Mesendoderm (in vitro differentiated cells): ENCODE data around the gene LMCD1.

Source experiments
- DNase-seq: peaks from one replicate; pipeline ENCODE4 v3.0.0; 2013
- H2AK5ac ChIP-seq: 2 replicates; pipeline ENCODE4 v1.6.1; 2013; ENCODE audit warnings: low read length, inconsistent platforms
- H2BK120ac ChIP-seq: 2 replicates; pipeline ENCODE4 v1.6.1; 2013; ENCODE audit warnings: low read depth, mild to moderate bottlenecking, low read length, moderate library complexity, mixed read lengths
- H2BK15ac ChIP-seq: replicated peaks from 2 replicates; pipeline ENCODE4 v1.6.1; 2013; ENCODE audit warnings: low read depth, mild to moderate bottlenecking, moderate library complexity
- H2BK5ac ChIP-seq: 2 replicates; pipeline ENCODE4 v1.6.1; 2013; ENCODE audit warnings: low read length, inconsistent platforms
- H3K18ac ChIP-seq: 2 replicates; pipeline ENCODE4 v1.6.1; 2013; ENCODE audit warnings: mild to moderate bottlenecking, low read length, mixed read lengths
- H3K23ac ChIP-seq: one replicate; pipeline ENCODE4 v1.6.1; 2013; ENCODE audit warnings: low read length
- H3K27ac ChIP-seq: 2 replicates; pipeline ENCODE4 v1.5.1; 2013; ENCODE audit warnings: low read depth, mild to moderate bottlenecking, inconsistent platforms, low read length, moderate library complexity
- H3K27me3 ChIP-seq: 2 replicates; pipeline ENCODE4 v1.6.1; 2013; ENCODE audit warnings: low read length, control low read depth, mild to moderate bottlenecking, inconsistent platforms; ENCODE audit not compliant: insufficient read depth, poor library complexity
- H3K36me3 ChIP-seq: 2 replicates; pipeline ENCODE4 v1.6.1; 2013; ENCODE audit warnings: low read length, inconsistent platforms; ENCODE audit not compliant: control insufficient read depth, insufficient read depth
- H3K4ac ChIP-seq: one replicate; pipeline ENCODE4 v1.6.1; 2013; ENCODE audit warnings: low read depth, mild to moderate bottlenecking, low read length, moderate library complexity
- H3K4me1 ChIP-seq: 2 replicates; pipeline ENCODE4 v1.6.1; 2013; ENCODE audit warnings: low read depth, low read length, inconsistent platforms; ENCODE audit not compliant: control insufficient read depth
- H3K4me2 ChIP-seq: 2 replicates; pipeline ENCODE4 v1.6.1; 2013; ENCODE audit warnings: low read length
- H3K4me3 ChIP-seq: 2 replicates; pipeline ENCODE4 v1.5.1; 2013; ENCODE audit warnings: mild to moderate bottlenecking, low read length
- H3K56ac ChIP-seq: one replicate; pipeline ENCODE4 v1.6.1; 2013; ENCODE audit warnings: low read length
- H3K79me1 ChIP-seq: 2 replicates; pipeline ENCODE4 v1.6.1; 2013; ENCODE audit warnings: low read length, inconsistent platforms
- H3K79me2 ChIP-seq: 2 replicates; pipeline ENCODE4 v1.6.1; 2013; ENCODE audit warnings: mild to moderate bottlenecking, low read length; ENCODE audit not compliant: control insufficient read depth, insufficient read depth
- H3K9ac ChIP-seq: 2 replicates; pipeline ENCODE4 v1.6.1; 2013; ENCODE audit warnings: low read length, inconsistent platforms
- H4K5ac ChIP-seq: one replicate; pipeline ENCODE4 v1.6.1; 2013; ENCODE audit warnings: low read length
- H4K8ac ChIP-seq: one replicate; pipeline ENCODE4 v1.6.1; 2013; ENCODE audit warnings: low read depth, mild to moderate bottlenecking, control low read depth, low read length, moderate library complexity
- WGBS: extraction: QIAGEN DNeasy Blood & Tissue Kit; methylation state at CpG from one replicate; pipeline ENCODE4 v1.1.7; 2013; ENCODE audit warnings: low lambda C conversion rate, missing lambda C conversion rate; ENCODE audit not compliant: insufficient coverage; ENCODE audit errors: extremely low coverage; 5-methylcytosine and 5-hydroxymethylcytosine counted together

LMCD1 gene

DNA sequence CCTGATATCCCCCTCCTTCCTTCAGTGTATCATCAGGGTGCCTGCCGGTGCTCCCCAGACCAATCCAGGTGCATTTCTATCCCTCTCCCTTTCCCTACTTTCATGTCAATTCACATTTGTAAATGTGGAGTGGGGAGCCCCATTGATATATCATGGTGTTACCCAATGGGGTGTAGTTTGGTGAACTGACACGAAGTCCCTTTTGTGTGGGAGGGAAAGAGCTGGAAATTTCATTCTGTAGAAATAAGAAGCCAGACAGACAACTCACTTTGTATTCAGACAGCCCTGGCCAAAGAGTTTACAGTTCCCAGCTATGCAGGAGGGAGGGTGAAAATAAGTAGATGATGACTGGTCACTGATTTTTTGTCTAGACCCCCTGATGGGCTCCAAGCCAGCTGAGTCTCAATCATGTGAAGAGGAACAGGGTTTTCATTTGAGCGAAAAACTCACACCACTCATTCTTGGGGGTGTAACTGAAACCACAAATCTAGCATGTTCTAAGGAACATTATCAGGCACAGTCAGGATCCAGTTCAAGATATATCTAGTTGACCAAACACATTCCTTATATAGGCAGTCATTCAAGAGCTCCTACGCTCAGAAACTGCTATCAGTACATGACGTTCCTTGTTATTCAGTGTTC, 58.9 kb downstream of the LMCD1 start:
- Histone ChIP-seq H3K18ac (no peak overlapping the region), H3K4ac (no peak overlapping the region), H3K4me2 (no peak overlapping the region), H2AK5ac (no peak overlapping the region), H3K79me2 (no peaks in the 10 kb centered on the region), H4K5ac (no peak overlapping the region), H4K8ac (no peak overlapping the region), H2BK5ac (no peak overlapping the region), H3K79me1 (no peaks in the 10 kb centered on the region), H2BK15ac (no peak overlapping the region), H3K4me3 (no peak overlapping the region), H3K4me1 (peaks cover 10% of the 10 kb centered on the region), H3K36me3 (no peaks in the 10 kb centered on the region), H2BK120ac (no peak overlapping the region), H3K56ac (no peak overlapping the region), H3K9ac (no peak overlapping the region), H3K27me3 (no peaks in the 10 kb centered on the region), H3K23ac (no peak overlapping the region), H3K27ac (peak overlapping the region; percentile 52)
- peak; percentile 81 for DNase-seq
- WGBS, result no CpG with 5 or more reads among the region's 5 CpGs

DNA sequence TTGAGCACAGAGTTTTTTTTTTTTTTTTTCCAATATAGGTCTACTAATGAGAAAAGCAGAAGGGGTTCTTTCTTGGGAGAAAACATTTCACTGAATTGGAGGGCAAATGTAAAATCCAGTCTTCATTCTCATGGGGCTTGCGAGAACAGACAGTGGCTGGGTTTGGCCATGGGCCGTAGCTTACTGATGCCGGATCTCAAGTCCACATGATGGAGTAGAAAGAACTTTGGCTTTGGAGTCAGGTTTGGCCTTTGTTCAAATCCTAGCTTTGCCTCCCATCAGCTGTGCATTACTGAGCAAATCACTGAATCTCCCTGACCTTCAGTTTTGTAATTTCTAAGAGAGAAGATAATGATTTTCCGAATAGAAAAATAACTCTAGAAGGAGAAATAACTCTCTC, 59.7 kb downstream of the LMCD1 start:
- no peak overlapping the region for H2BK15ac ChIP-seq
- H3K4ac ChIP-seq, result no peak overlapping the region
- no peak overlapping the region for H4K5ac ChIP-seq
- peaks cover 10% of the 10 kb centered on the region for H3K4me1 ChIP-seq
- H2BK5ac ChIP-seq, result no peak overlapping the region
- H3K27ac ChIP-seq, result peak overlapping the region; percentile 24
- DNase-seq, result no peak
- no peaks in the 10 kb centered on the region for H3K79me2 ChIP-seq
- no peak overlapping the region for H3K4me3 ChIP-seq
- H4K8ac ChIP-seq, result no peak overlapping the region
- H3K36me3 ChIP-seq, result no peaks in the 10 kb centered on the region
- H3K79me1 ChIP-seq, result no peaks in the 10 kb centered on the region
- H3K18ac ChIP-seq, result no peak overlapping the region
- H3K27me3 ChIP-seq, result no peaks in the 10 kb centered on the region
- no peak overlapping the region for H2BK120ac ChIP-seq
- no peak overlapping the region for H2AK5ac ChIP-seq
- no peak overlapping the region for H3K56ac ChIP-seq
- no CpG with 5 or more reads among the region's 4 CpGs for WGBS
- no peak overlapping the region for H3K4me2 ChIP-seq
- no peak overlapping the region for H3K9ac ChIP-seq
- H3K23ac ChIP-seq, result no peak overlapping the region

DNA sequence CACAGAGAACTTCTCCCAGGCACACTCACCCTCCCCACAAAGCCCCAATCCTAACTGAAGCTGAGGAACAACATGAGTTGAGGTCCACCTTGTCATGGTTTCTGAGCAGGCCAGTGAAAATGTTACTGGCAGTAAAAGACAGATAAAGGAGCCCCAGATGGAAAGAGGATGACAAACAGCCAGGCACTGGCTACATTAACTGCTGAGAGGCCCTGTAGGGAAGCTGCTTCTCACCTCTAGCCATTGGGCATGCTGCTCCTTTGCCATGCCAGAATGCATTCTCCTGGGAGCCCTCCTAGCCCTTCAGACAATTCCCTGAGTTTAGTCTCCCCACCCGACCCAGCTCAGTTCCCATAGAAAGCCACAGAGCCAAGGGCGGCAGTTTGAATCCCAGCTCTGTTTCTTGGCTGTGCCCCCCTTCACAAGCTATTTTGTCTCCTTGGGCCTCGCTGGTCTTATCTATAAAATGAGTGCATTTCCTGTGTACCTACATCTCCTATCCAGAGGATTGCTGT, 60.5 kb downstream of the LMCD1 start:
- Histone ChIP-seq H3K4me1 (peaks cover 10% of the 10 kb centered on the region), H2BK15ac (no peak overlapping the region), H3K27me3 (no peaks in the 10 kb centered on the region), H2BK5ac (no peak overlapping the region), H3K27ac (peak overlapping the region; percentile 51), H3K79me2 (no peaks in the 10 kb centered on the region), H3K4ac (no peak overlapping the region), H2AK5ac (no peak overlapping the region), H4K8ac (no peak overlapping the region), H3K18ac (no peak overlapping the region), H3K36me3 (no peaks in the 10 kb centered on the region), H3K4me2 (no peak overlapping the region), H3K23ac (no peak overlapping the region), H3K79me1 (no peaks in the 10 kb centered on the region), H4K5ac (no peak overlapping the region), H3K4me3 (no peak overlapping the region), H3K9ac (no peak overlapping the region), H2BK120ac (no peak overlapping the region), H3K56ac (no peak overlapping the region)
- no CpG with 5 or more reads among the region's 3 CpGs for WGBS
- DNase-seq, result peak; percentile 55

DNA sequence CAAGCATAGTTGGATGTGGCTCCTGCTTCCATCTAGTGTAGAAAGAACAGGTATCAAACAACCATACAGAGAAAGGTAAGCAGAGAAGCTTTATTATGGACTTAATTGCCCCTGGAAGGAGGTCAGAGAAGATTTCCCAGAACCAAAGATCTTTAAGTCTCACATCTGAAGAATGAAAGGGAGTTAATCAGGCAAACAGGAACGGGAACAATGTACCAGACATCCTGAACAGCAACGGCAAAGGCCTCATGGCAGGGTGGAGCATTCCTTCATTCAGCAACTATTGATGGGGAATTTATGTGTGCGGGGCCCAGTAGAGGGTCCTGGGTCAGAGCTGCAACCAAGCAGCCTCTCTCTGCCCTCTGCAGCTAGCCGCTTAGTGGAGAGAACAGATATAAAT, 61.5 kb downstream of the LMCD1 start:
- Histone ChIP-seq H3K4ac (no peak overlapping the region), H3K18ac (no peak overlapping the region), H3K4me1 (peaks cover 10% of the 10 kb centered on the region), H3K9ac (no peak overlapping the region), H3K4me2 (no peak overlapping the region), H3K23ac (no peak overlapping the region), H2BK120ac (no peak overlapping the region), H3K27me3 (no peaks in the 10 kb centered on the region), H2BK5ac (no peak overlapping the region), H3K27ac (no peak overlapping the region), H3K56ac (no peak overlapping the region), H2BK15ac (no peak overlapping the region), H3K4me3 (no peak overlapping the region), H4K5ac (no peak overlapping the region), H2AK5ac (no peak overlapping the region), H3K36me3 (no peaks in the 10 kb centered on the region), H4K8ac (no peak overlapping the region), H3K79me1 (no peaks in the 10 kb centered on the region), H3K79me2 (no peaks in the 10 kb centered on the region)
- WGBS, result no CpG with 5 or more reads among the region's 4 CpGs
- no peak for DNase-seq

DNA sequence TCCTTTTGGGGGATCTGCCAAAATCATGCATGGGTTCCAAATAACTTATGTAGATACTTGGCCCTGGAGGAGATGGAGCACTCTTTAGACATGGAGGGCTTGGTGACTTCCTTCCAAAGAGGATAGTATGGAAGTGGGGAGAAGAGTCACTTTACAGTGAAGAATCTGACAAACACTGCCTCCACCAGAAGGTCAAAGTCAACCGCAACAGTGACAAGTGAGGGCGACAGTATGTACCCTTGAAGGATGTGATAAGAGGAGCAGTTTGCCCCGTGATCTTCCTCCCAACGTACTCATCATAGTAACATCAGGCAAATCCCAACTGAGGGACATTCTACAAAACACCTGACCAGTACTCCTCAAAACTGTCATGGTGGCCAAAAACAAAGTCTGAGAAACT, 62.0 kb downstream of the LMCD1 start:
- WGBS, result no CpG with 5 or more reads among the region's 4 CpGs
- H3K23ac ChIP-seq, result no peak overlapping the region
- H3K36me3 ChIP-seq, result no peaks in the 10 kb centered on the region

DNA sequence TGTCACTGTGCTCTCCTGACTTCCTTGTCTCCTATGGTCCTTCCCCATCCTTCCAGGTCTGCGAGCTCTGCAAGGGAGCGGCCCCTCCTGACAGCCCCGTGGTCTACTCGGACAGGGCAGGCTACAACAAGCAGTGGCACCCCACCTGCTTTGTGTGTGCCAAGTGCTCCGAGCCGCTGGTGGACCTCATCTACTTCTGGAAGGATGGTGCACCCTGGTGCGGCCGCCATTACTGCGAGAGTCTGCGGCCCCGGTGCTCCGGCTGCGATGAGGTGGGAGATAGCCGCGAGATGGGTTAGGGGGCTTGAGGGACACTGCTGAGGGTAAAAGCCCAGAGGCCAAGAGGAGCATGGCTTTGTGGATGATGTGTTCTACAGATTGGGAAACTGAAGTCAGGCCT, 63.8 kb downstream of the LMCD1 start:
- peaks cover 10% of the 10 kb centered on the region for H3K4me1 ChIP-seq
- no peak overlapping the region for H4K8ac ChIP-seq
- no peaks in the 10 kb centered on the region for H3K27me3 ChIP-seq
- H2BK15ac ChIP-seq, result no peak overlapping the region
- H3K23ac ChIP-seq, result no peak overlapping the region
- no peaks in the 10 kb centered on the region for H3K79me1 ChIP-seq
- no peaks in the 10 kb centered on the region for H3K79me2 ChIP-seq
- no peak overlapping the region for H3K18ac ChIP-seq
- no peak overlapping the region for H3K9ac ChIP-seq
- no peak overlapping the region for H2AK5ac ChIP-seq
- no peak overlapping the region for H3K4ac ChIP-seq
- DNase-seq, result no peak
- no peak overlapping the region for H2BK120ac ChIP-seq
- H3K36me3 ChIP-seq, result no peaks in the 10 kb centered on the region
- WGBS, result no CpG with 5 or more reads among the region's 15 CpGs
- no peak overlapping the region for H3K4me2 ChIP-seq
- H3K56ac ChIP-seq, result no peak overlapping the region
- H4K5ac ChIP-seq, result no peak overlapping the region
- no peak overlapping the region for H2BK5ac ChIP-seq
- H3K4me3 ChIP-seq, result no peak overlapping the region
- no peak overlapping the region for H3K27ac ChIP-seq

More for the DNA sequence above, 62.0 kb downstream of the LMCD1 start:
- DNase-seq, result no peak
- Histone ChIP-seq H3K9ac (no peak overlapping the region), H3K56ac (no peak overlapping the region), H3K4me3 (no peak overlapping the region), H3K18ac (no peak overlapping the region), H2BK15ac (no peak overlapping the region), H3K79me1 (no peaks in the 10 kb centered on the region), H3K27ac (no peak overlapping the region), H4K5ac (no peak overlapping the region), H3K27me3 (no peaks in the 10 kb centered on the region), H3K4ac (no peak overlapping the region), H2AK5ac (no peak overlapping the region), H2BK5ac (no peak overlapping the region), H3K4me1 (peaks cover 10% of the 10 kb centered on the region), H3K79me2 (no peaks in the 10 kb centered on the region), H3K4me2 (no peak overlapping the region), H2BK120ac (no peak overlapping the region), H4K8ac (no peak overlapping the region)
